ENCODE results near the gene PRR33. TPM values are rescaled to one million over a fixed set of nuclear protein-coding genes. Genes with fewer than 3 reads are reported as not detected.

Gene PRR33
- total RNA-seq, 1 donor from 2014 or later: not detected

GRCh38 chr11:1906611-1907423 is 15.1 kb upstream of the PRR33 start:
- Mint-ChIP-seq H3K36me3 (ENCODE audit: low read depth, unreplicated experiment) (no peaks in the 10 kb centered on the region), H3K4me3 (ENCODE audit: unreplicated experiment) (no peak overlapping the region), H3K27me3 (ENCODE audit: unreplicated experiment) (peaks cover 1% of the 10 kb centered on the region), H3K27ac (ENCODE audit: unreplicated experiment) (no peak overlapping the region), H3K9me3 (ENCODE audit: unreplicated experiment) (no peaks in the 10 kb centered on the region), H3K4me1 (ENCODE audit: unreplicated experiment) (peaks cover 17% of the 10 kb centered on the region)
- no peak for TF ChIP-seq CTCF (IDR thresholded peaks at IDR 0.05; ENCODE audit: unreplicated experiment)
- DNase-seq (ENCODE audit: low spot score): no peak

- Mint-ChIP-seq H3K27me3 (ENCODE audit: unreplicated experiment) (peaks cover 1% of the 10 kb centered on the region), H3K4me3 (ENCODE audit: unreplicated experiment) (no peak overlapping the region), H3K27ac (ENCODE audit: unreplicated experiment) (peak overlapping the region; percentile 4), H3K36me3 (ENCODE audit: low read depth, unreplicated experiment) (no peaks in the 10 kb centered on the region), H3K9me3 (ENCODE audit: unreplicated experiment) (no peaks in the 10 kb centered on the region), H3K4me1 (ENCODE audit: unreplicated experiment) (peaks cover 17% of the 10 kb centered on the region)
- TF ChIP-seq CTCF (IDR thresholded peaks at IDR 0.05; ENCODE audit: unreplicated experiment): no peak
- DNase-seq (ENCODE audit: low spot score): no peak
Measured at GRCh38 chr11:1906181-1906580, 14.5 kb upstream of the PRR33 start.

GRCh38 chr11:1899686-1900085 is 8.0 kb upstream of the PRR33 start:
- TF ChIP-seq CTCF (IDR thresholded peaks at IDR 0.05; ENCODE audit: unreplicated experiment): no peak
- no peaks in the 10 kb centered on the region for H3K36me3 Mint-ChIP-seq (ENCODE audit: low read depth, unreplicated experiment)
- H3K4me1 Mint-ChIP-seq (ENCODE audit: unreplicated experiment): no peaks in the 10 kb centered on the region
- no peak overlapping the region for H3K4me3 Mint-ChIP-seq (ENCODE audit: unreplicated experiment)
- DNase-seq (ENCODE audit: low spot score): no peak
- H3K27ac Mint-ChIP-seq (ENCODE audit: unreplicated experiment): no peak overlapping the region
- H3K27me3 Mint-ChIP-seq (ENCODE audit: unreplicated experiment): peaks cover 2% of the 10 kb centered on the region
- H3K9me3 Mint-ChIP-seq (ENCODE audit: unreplicated experiment): no peaks in the 10 kb centered on the region

- no peak for TF ChIP-seq CTCF (IDR thresholded peaks at IDR 0.05; ENCODE audit: unreplicated experiment)
- Mint-ChIP-seq H3K36me3 (ENCODE audit: low read depth, unreplicated experiment) (no peaks in the 10 kb centered on the region), H3K9me3 (ENCODE audit: unreplicated experiment) (no peaks in the 10 kb centered on the region), H3K27me3 (ENCODE audit: unreplicated experiment) (peaks cover 2% of the 10 kb centered on the region), H3K4me3 (ENCODE audit: unreplicated experiment) (no peak overlapping the region), H3K4me1 (ENCODE audit: unreplicated experiment) (no peaks in the 10 kb centered on the region), H3K27ac (ENCODE audit: unreplicated experiment) (no peak overlapping the region)
- no peak for DNase-seq (ENCODE audit: low spot score)
Measured at GRCh38 chr11:1899090-1899489, 7.4 kb upstream of the PRR33 start.

- TF ChIP-seq CTCF (IDR thresholded peaks at IDR 0.05; ENCODE audit: unreplicated experiment): no peak
- Mint-ChIP-seq H3K4me3 (ENCODE audit: unreplicated experiment) (no peak overlapping the region), H3K27ac (ENCODE audit: unreplicated experiment) (no peak overlapping the region)
Measured at GRCh38 chr11:1896923-1897322, 5.2 kb upstream of the PRR33 start.

More at GRCh38 chr11:1896923-1897322, 5.2 kb upstream of the PRR33 start:
- DNase-seq (ENCODE audit: low spot score): no peak
- peaks cover 2% of the 10 kb centered on the region for H3K27me3 Mint-ChIP-seq (ENCODE audit: unreplicated experiment)
- no peaks in the 10 kb centered on the region for H3K36me3 Mint-ChIP-seq (ENCODE audit: low read depth, unreplicated experiment)
- no peaks in the 10 kb centered on the region for H3K4me1 Mint-ChIP-seq (ENCODE audit: unreplicated experiment)
- no peaks in the 10 kb centered on the region for H3K9me3 Mint-ChIP-seq (ENCODE audit: unreplicated experiment)

Data from endothelial cell (in vitro differentiated cells).